Ramos (cell line): Measurements from ENCODE around the gene NUP205.

Source experiments
- in situ Hi-C: fragments of 300-500 bp; cut with MboI; formaldehyde crosslinking; loops from one replicate; pipeline ENCODE4 v1.14.3; 2022; ENCODE audit warnings: low sequenced_read_pairs; ENCODE audit not compliant: unreplicated experiment

The NUP205 gene

GRCh38 chr7:135557455-135558336 lies at the start of gene NUP205:
Gene NUP205 (plus strand): TSS chr7:135557917. CDS start chr7:135557945, 28 bp downstream.
- in situ Hi-C loops = loop anchor here (5.0 kb wide), 1 partner anchor 45 kb away; the partner anchor contains the start of gene CNOT4

- in situ Hi-C loops = no loop called here
These were observed 48.7 kb upstream of the NUP205 start for GRCh38 chr7:135508883-135509588.

- in situ Hi-C loops = no loop called here
These were observed 48.2 kb upstream of the NUP205 start for GRCh38 chr7:135509589-135509838.

GRCh38 chr7:135509839-135510591 lies 47.7 kb upstream of the NUP205 start, which contains the start of gene CNOT4:
Gene CNOT4 (minus strand): TSS chr7:135510102. CDS start chr7:135438331, 71,771 bp downstream.
- in situ Hi-C loops = loop anchor here (5.0 kb wide), 1 partner anchor 47 kb away; the partner anchor contains the start of gene NUP205

GRCh38 chr7:135510592-135511183 lies 47.0 kb upstream of the NUP205 start:
- in situ Hi-C loops = loop anchor here (5.0 kb wide), 1 partner anchor 47 kb away; the partner anchor contains the start of gene NUP205

GRCh38 chr7:135512135-135512887 lies 45.4 kb upstream of the NUP205 start:
- in situ Hi-C loops = loop anchor here (5.0 kb wide), 1 partner anchor 45 kb away; the partner anchor contains the start of gene NUP205

- in situ Hi-C loops = loop anchor here (5.0 kb wide), 1 partner anchor 42 kb away; the partner anchor contains the start of gene NUP205
These were observed 42.9 kb upstream of the NUP205 start for GRCh38 chr7:135514856-135515255.

- in situ Hi-C loops = no loop called here
These were observed 40.7 kb upstream of the NUP205 start for GRCh38 chr7:135517060-135517459.

- in situ Hi-C loops = no loop called here
These were observed 39.0 kb upstream of the NUP205 start for GRCh38 chr7:135518748-135519147.

GRCh38 chr7:135519233-135519688 lies 38.5 kb upstream of the NUP205 start:
- in situ Hi-C loops = no loop called here

- in situ Hi-C loops = no loop called here
These were observed 37.8 kb upstream of the NUP205 start for GRCh38 chr7:135519871-135520270.

GRCh38 chr7:135522509-135522908 lies 35.2 kb upstream of the NUP205 start:
- in situ Hi-C loops = no loop called here

GRCh38 chr7:135523146-135523545 lies 34.6 kb upstream of the NUP205 start:
- in situ Hi-C loops = no loop called here

- in situ Hi-C loops = no loop called here
These were observed 32.3 kb upstream of the NUP205 start for GRCh38 chr7:135525426-135525825.

GRCh38 chr7:135527025-135527424 lies 30.7 kb upstream of the NUP205 start:
- in situ Hi-C loops = no loop called here

GRCh38 chr7:135536150-135536549 lies 21.6 kb upstream of the NUP205 start:
- in situ Hi-C loops = no loop called here

GRCh38 chr7:135537453-135537852 lies 20.3 kb upstream of the NUP205 start:
- in situ Hi-C loops = no loop called here

GRCh38 chr7:135537905-135538304 lies 19.8 kb upstream of the NUP205 start:
- in situ Hi-C loops = no loop called here

- in situ Hi-C loops = no loop called here
These were observed 19.3 kb upstream of the NUP205 start for GRCh38 chr7:135538376-135538775.
